ENCODE measurements around the gene RNASEH2C. TPM values are rescaled to one million over a fixed set of nuclear protein-coding genes. Genes with fewer than 3 reads are reported as not detected.

Gene RNASEH2C
- total RNA-seq, 1 donor from 2014 or later, result 39.7 TPM

- no peak for TF ChIP-seq CTCF (IDR thresholded peaks at IDR 0.05; ENCODE audit: borderline replicate concordance)
- no peak overlapping the region for H3K4me3 ChIP-seq
- no peaks in the 10 kb centered on the region for H3K27me3 ChIP-seq (ENCODE audit: low read depth)
- H3K27ac ChIP-seq (replicated peaks), result no peak overlapping the region
- intact Hi-C loops (cut with micrococcal nuclease), result no loop called here
- H3K9me3 ChIP-seq (replicated peaks), result no peaks in the 10 kb centered on the region
- H3K36me3 ChIP-seq, result peaks cover 63% of the 10 kb centered on the region
- H3K4me1 ChIP-seq, result peaks cover 44% of the 10 kb centered on the region
- DNase-seq, result no peak
Measured at GRCh38 chr11:65717906-65718305, 2.7 kb downstream of the RNASEH2C start.

- no peaks in the 10 kb centered on the region for H3K27me3 ChIP-seq (ENCODE audit: low read depth)
- intact Hi-C loops (cut with micrococcal nuclease), result no loop called here
- H3K4me3 ChIP-seq, result no peak overlapping the region
- peaks cover 63% of the 10 kb centered on the region for H3K36me3 ChIP-seq
- no peak for TF ChIP-seq CTCF (IDR thresholded peaks at IDR 0.05; ENCODE audit: borderline replicate concordance)
- peaks cover 52% of the 10 kb centered on the region for H3K4me1 ChIP-seq
- no peak for DNase-seq
- H3K9me3 ChIP-seq (replicated peaks), result no peaks in the 10 kb centered on the region
- H3K27ac ChIP-seq (replicated peaks), result no peak overlapping the region
Measured at GRCh38 chr11:65716774-65717405, 3.7 kb downstream of the RNASEH2C start.

- Histone ChIP-seq H3K36me3 (peaks cover 63% of the 10 kb centered on the region), H3K27me3 (ENCODE audit: low read depth) (no peaks in the 10 kb centered on the region), H3K4me1 (peaks cover 55% of the 10 kb centered on the region), H3K9me3 (replicated peaks) (no peaks in the 10 kb centered on the region), H3K4me3 (no peak overlapping the region), H3K27ac (replicated peaks) (no peak overlapping the region)
- DNase-seq, result no peak
- intact Hi-C loops (cut with micrococcal nuclease), result no loop called here
- no peak for TF ChIP-seq CTCF (IDR thresholded peaks at IDR 0.05; ENCODE audit: borderline replicate concordance)
Measured at GRCh38 chr11:65716302-65716701, 4.3 kb downstream of the RNASEH2C start.

GRCh38 chr11:65714433-65714832, 6.2 kb downstream of the RNASEH2C start:
- TF ChIP-seq CTCF (IDR thresholded peaks at IDR 0.05; ENCODE audit: borderline replicate concordance), result no peak
- Histone ChIP-seq H3K4me1 (peaks cover 54% of the 10 kb centered on the region), H3K27me3 (ENCODE audit: low read depth) (no peaks in the 10 kb centered on the region), H3K9me3 (replicated peaks) (no peaks in the 10 kb centered on the region), H3K36me3 (peaks cover 63% of the 10 kb centered on the region), H3K27ac (replicated peaks) (no peak overlapping the region), H3K4me3 (no peak overlapping the region)
- DNase-seq, result no peak
- intact Hi-C loops (cut with micrococcal nuclease), result no loop called here

GRCh38 chr11:65713212-65713969, 7.2 kb downstream of the RNASEH2C start:
- no peak for TF ChIP-seq CTCF (IDR thresholded peaks at IDR 0.05; ENCODE audit: borderline replicate concordance)
- Histone ChIP-seq H3K27me3 (ENCODE audit: low read depth) (no peaks in the 10 kb centered on the region), H3K4me1 (peaks cover 43% of the 10 kb centered on the region), H3K36me3 (peaks cover 54% of the 10 kb centered on the region), H3K27ac (replicated peaks) (peak overlapping the region; percentile 98), H3K9me3 (replicated peaks) (no peaks in the 10 kb centered on the region), H3K4me3 (peak overlapping the region; percentile 75)
- intact Hi-C loops (cut with micrococcal nuclease), result no loop called here
- DNase-seq, result no peak

All from left ventricle myocardium inferior (tissue), 1 donor.